SK-N-SH (cell line): ENCODE measurements around the gene PSTPIP1.

Experiments
- CTCF ChIP-seq: fragments of 200-600 bp; sonication (generic); IDR thresholded peaks from 2 replicates; pipeline ENCODE4 v1.6.1; 2017; ENCODE audit warnings: antibody characterized with exemption, mild to moderate bottlenecking, moderate library complexity
- POLR2AphosphoS5 ChIP-seq: IDR thresholded peaks from 2 replicates; pipeline ENCODE4 v1.6.1; 2012; ENCODE audit warnings: low read depth, low read length
- TAF1 ChIP-seq: IDR thresholded peaks from 2 replicates; pipeline ENCODE4 v1.6.1; 2012; ENCODE audit warnings: low read depth, mild to moderate bottlenecking, low read length, moderate library complexity, borderline replicate concordance
- TCF12 ChIP-seq: IDR thresholded peaks from 2 replicates; pipeline ENCODE4 v1.4.0; 2012
- USF2 ChIP-seq: fragments of 150-350 bp; IDR thresholded peaks from 2 replicates; pipeline ENCODE4 v1.6.1; 2017; ENCODE audit warnings: antibody characterized with exemption, low read length, low read depth, borderline replicate concordance

GRCh38 chr15:77004189-77004588 is 9.3 kb downstream of the PSTPIP1 start:
- TF ChIP-seq TAF1: no peak
- TF ChIP-seq CTCF: no peak
- TF ChIP-seq USF2: no peak
- no peak for TF ChIP-seq POLR2AphosphoS5
- no peak for TF ChIP-seq TCF12
